ENCODE measurements around the gene ARMC12. TPM values are rescaled to one million over a fixed set of nuclear protein-coding genes. Genes with fewer than 3 reads are reported as not detected.

The ARMC12 gene
- total and polyA plus RNA-seq, 10 of the 15 experiments (the other 5 are each of a cell fraction or from before 2014, with no cell fraction given), result 0.10 to 1.6 (median 0.62) TPM

- CTCF ChIA-PET, result no interaction called here
- H3K79me2 ChIP-seq (ENCODE audit: control insufficient read depth, insufficient read depth, low read length), result no peaks in the 10 kb centered on the region
- POLR2A ChIA-PET, result no interaction called here
- H2AFZ ChIP-seq (ENCODE audit: control insufficient read depth, low read depth, low read length), result no peak overlapping the region
- no peak for DNase-seq (ENCODE audit: low read depth, low spot score)
- no TSS peak for BruUV-seq (replicated peaks)
- H3K27me3 ChIP-seq (replicated peaks in 1 of 2; ENCODE audit: control insufficient read depth in 2 of 2, insufficient read depth in 2 of 2, low read length in 1 of 2), result peaks cover 1 to 4% of the 10 kb centered on the region in 2 experiments
- in situ Hi-C loops (cut with MboI), result no loop called here
- H3K9me3 ChIP-seq (replicated peaks; ENCODE audit: control insufficient read depth, insufficient read depth, low read length), result no peaks in the 10 kb centered on the region
- no peak overlapping the region for H3K27ac ChIP-seq (ENCODE audit: control insufficient read depth, insufficient read depth)
- no peak overlapping the region for H3K4me2 ChIP-seq (ENCODE audit: control insufficient read depth, insufficient read depth)
- no peaks in the 10 kb centered on the region for H4K20me1 ChIP-seq (ENCODE audit: control insufficient read depth, insufficient read depth)
- FAIRE-seq, result no peak
- H3K36me3 ChIP-seq (ENCODE audit: control insufficient read depth in 2 of 2, insufficient read depth in 2 of 2, low read length in 1 of 2), result no peaks in the 10 kb centered on the region
- intact Hi-C loops (cut with micrococcal nuclease; ENCODE audit: unreplicated experiment), result no loop called here
- ATAC-seq, result no peak
- H3K4me3 ChIP-seq, result no peak overlapping the region
- H3K9ac ChIP-seq (ENCODE audit: control insufficient read depth, insufficient read depth, low read length), result no peak overlapping the region
- SMC1A ChIA-PET (ENCODE audit: uncharacterized antibody, unreplicated experiment), result no interaction called here
- no peaks in the 10 kb centered on the region for H3K4me1 ChIP-seq (ENCODE audit: control insufficient read depth, insufficient read depth, low read length)
- 0% methylated on average over 2 of the region's 2 CpGs for WGBS (ENCODE audit: insufficient coverage, insufficient replicate concordance, low lambda C conversion rate, missing lambda C conversion rate)
- RAD21 ChIA-PET (ENCODE audit: unreplicated experiment), result no interaction called here
- no peak for TF ChIP-seq REST (IDR thresholded peaks at IDR 0.05; ENCODE audit: low read depth, low read length)
- no peak for TF ChIP-seq FOS (IDR thresholded peaks at IDR 0.05; ENCODE audit: borderline replicate concordance, extremely low read depth, insufficient read length)
- TF ChIP-seq ZNF384 (IDR thresholded peaks at IDR 0.05; ENCODE audit: borderline replicate concordance, low read depth, low read length), result no peak
- TF ChIP-seq SKIL (IDR thresholded peaks at IDR 0.05; ENCODE audit: low read depth, poor library complexity, severe bottlenecking), result no peak
- TF ChIP-seq MEF2B (IDR thresholded peaks at IDR 0.05; ENCODE audit: partially characterized antibody, poor library complexity, severe bottlenecking), result no peak
- TF ChIP-seq, protein P1, sequence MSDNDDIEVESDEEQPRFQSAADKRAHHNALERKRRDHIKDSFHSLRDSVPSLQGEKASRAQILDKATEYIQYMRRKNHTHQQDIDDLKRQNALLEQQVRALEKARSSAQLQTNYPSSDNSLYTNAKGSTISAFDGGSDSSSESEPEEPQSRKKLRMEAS (IDR thresholded peaks at IDR 0.05; ENCODE audit: low read depth, low read length), result no peak
- TF ChIP-seq NFIC (IDR thresholded peaks at IDR 0.05; ENCODE audit: low read depth, low read length), result no peak
- no peak for TF ChIP-seq CHD2 (IDR thresholded peaks at IDR 0.05; ENCODE audit: borderline replicate concordance, low read depth, low read length)
- TF ChIP-seq POLR2A (IDR thresholded peaks at IDR 0.05; ENCODE audit: low read depth, low read length), result no peak
- no peak for TF ChIP-seq CHD1 (IDR thresholded peaks at IDR 0.05; ENCODE audit: low read depth, low read length)
- no peak for TF ChIP-seq BCLAF1 (IDR thresholded peaks at IDR 0.05)
- no peak for TF ChIP-seq FOXM1 (IDR thresholded peaks at IDR 0.05; ENCODE audit: low read depth, low read length)
- no peak for TF ChIP-seq STAT3 (IDR thresholded peaks at IDR 0.05; ENCODE audit: low read depth, low read length)
- TF ChIP-seq RFX5 (IDR thresholded peaks at IDR 0.05; ENCODE audit: low read depth, low read length), result no peak
- no peak for TF ChIP-seq ZSCAN29 (IDR thresholded peaks at IDR 0.05)
- no peak for TF ChIP-seq CHD4 (IDR thresholded peaks at IDR 0.05)
Measured at GRCh38 chr6:35784200-35784599, 47.4 kb downstream of the ARMC12 start.

Measured in GM12878 (cell line).